ENCODE results near the gene MPIG6B.

DNA sequence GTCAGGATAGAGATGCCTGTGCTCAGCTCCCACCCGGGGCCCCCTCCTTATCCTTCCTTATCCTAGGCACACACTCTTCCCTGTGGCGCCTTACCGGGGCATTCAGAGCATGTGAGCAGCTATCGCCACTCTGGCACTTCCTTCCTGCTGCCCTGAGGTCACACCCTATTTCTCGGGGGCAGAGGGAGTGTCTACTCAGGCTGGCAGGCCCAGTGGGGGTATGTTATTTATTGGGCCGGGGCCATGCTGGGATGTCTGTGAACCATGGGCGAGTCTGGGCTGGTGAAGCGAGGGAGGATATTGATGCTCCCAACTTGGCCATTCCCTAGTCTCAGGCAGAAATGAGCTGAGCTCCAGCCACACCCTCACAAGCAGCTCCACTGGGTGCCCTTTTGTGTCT, 11.9 kb upstream of the MPIG6B start:
- TF ChIP-seq, protein P1, sequence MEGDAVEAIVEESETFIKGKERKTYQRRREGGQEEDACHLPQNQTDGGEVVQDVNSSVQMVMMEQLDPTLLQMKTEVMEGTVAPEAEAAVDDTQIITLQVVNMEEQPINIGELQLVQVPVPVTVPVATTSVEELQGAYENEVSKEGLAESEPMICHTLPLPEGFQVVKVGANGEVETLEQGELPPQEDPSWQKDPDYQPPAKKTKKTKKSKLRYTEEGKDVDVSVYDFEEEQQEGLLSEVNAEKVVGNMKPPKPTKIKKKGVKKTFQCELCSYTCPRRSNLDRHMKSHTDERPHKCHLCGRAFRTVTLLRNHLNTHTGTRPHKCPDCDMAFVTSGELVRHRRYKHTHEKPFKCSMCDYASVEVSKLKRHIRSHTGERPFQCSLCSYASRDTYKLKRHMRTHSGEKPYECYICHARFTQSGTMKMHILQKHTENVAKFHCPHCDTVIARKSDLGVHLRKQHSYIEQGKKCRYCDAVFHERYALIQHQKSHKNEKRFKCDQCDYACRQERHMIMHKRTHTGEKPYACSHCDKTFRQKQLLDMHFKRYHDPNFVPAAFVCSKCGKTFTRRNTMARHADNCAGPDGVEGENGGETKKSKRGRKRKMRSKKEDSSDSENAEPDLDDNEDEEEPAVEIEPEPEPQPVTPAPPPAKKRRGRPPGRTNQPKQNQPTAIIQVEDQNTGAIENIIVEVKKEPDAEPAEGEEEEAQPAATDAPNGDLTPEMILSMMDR (IDR thresholded peaks at IDR 0.05; ENCODE audit: low read length): no peak
- no peak for TF ChIP-seq EZH2 (IDR thresholded peaks at IDR 0.05; ENCODE audit: borderline replicate concordance, low read length)
